Esophagus squamous epithelium (tissue), 4 donors: ENCODE measurements around the gene CLDN14.

Experiments
- POLR2A ChIP-seq, 4 donors: fragments of 450-650 bp; IDR thresholded peaks; one replicate each; pipeline ENCODE4 v1.6.1; 2017; ENCODE audit warnings: antibody characterized with exemption in 4 of 4, mild to moderate bottlenecking in 4 of 4, moderate library complexity in 3 of 4
- TF ChIP-seq, protein P1 (sequence below), 6 experiments: fragments of 450-650 bp in 4 of 6; fragments of 200-600 bp in 2 of 6; sonication (generic) in 2 of 6; IDR thresholded peaks; one replicate each; pipeline ENCODE4 v1.5.1; 2016 to 2019; ENCODE audit warnings: antibody characterized with exemption in 6 of 6, mild to moderate bottlenecking in 4 of 6, moderate library complexity in 4 of 6

DNA sequence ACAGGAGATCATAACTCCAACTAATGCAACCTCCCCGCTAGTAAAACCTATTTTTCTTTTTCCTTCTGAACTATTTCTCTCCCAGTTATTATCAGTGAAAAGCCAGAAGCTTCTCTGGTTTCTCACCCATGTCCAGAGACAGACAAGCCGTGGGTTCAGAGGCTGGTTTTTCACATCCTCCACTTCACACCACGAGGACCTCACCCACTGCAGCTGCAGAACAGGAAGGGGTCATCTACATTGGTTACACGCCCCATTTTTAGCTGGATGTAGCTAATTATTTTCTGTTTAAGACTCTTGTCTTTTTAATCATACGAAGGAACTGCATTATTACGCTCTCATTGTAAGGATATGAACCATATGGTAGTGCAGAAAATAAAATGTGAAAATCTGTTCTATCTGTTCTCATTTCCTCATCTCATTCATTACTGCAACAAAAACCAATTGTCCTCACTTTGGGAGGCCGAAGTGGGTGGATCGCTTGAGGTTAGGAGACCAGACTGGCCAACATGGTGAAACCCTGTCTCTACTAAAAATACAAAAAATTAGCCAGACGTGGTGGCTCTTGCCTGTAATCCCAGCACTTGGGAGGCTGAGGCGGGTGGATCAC lies 39.1 kb upstream of the CLDN14 start:
- TF ChIP-seq, protein P1, sequence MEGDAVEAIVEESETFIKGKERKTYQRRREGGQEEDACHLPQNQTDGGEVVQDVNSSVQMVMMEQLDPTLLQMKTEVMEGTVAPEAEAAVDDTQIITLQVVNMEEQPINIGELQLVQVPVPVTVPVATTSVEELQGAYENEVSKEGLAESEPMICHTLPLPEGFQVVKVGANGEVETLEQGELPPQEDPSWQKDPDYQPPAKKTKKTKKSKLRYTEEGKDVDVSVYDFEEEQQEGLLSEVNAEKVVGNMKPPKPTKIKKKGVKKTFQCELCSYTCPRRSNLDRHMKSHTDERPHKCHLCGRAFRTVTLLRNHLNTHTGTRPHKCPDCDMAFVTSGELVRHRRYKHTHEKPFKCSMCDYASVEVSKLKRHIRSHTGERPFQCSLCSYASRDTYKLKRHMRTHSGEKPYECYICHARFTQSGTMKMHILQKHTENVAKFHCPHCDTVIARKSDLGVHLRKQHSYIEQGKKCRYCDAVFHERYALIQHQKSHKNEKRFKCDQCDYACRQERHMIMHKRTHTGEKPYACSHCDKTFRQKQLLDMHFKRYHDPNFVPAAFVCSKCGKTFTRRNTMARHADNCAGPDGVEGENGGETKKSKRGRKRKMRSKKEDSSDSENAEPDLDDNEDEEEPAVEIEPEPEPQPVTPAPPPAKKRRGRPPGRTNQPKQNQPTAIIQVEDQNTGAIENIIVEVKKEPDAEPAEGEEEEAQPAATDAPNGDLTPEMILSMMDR (IDR thresholded peaks at IDR 0.05): no peak
- TF ChIP-seq POLR2A (IDR thresholded peaks at IDR 0.05): no peak
